Endometrial microvascular endothelial cells (primary cell): ENCODE results near the gene HGD. TPM values are rescaled to one million over a fixed set of nuclear protein-coding genes. Genes with fewer than 3 reads are reported as not detected.
"Not testable (repeated sequence)": the region's sequence is repeated elsewhere in the genome, so short reads cannot be mapped to it uniquely, and the experiment has no call there.

Source experiments
- in situ Hi-C: cut with HindIII; loops from 2 replicates; pipeline ENCODE4 v1.10.0; 2017; ENCODE audit warnings: low sequenced_read_pairs, low pct_unique_long_range_greater_than_20kb; ENCODE audit errors: inconsistent ontology term
- total RNA-seq: library from RNA; depleted of rRNA; stranded (reverse); fragments of >200 nt; gene quantifications from one replicate; pipeline ENCODE4 v1.2.3, GENCODE V29; 2015; ENCODE audit errors: inconsistent ontology term

Gene HGD
- total RNA-seq: not detected

- in situ Hi-C loops: no loop called here
These were observed at the start of gene HGD for GRCh38 chr3:120682095-120682681. Gene HGD (minus strand): TSS chr3:120682239. CDS start chr3:120682111, 128 bp downstream.

- in situ Hi-C loops: no loop called here
These were observed 48.8 kb upstream of the HGD start for GRCh38 chr3:120730576-120731542.

GRCh38 chr3:120726791-120727190 is 44.8 kb upstream of the HGD start:
- in situ Hi-C loops: no loop called here

- in situ Hi-C loops: not testable (repeated sequence)
These were observed 37.3 kb upstream of the HGD start for GRCh38 chr3:120719167-120719834.

GRCh38 chr3:120713262-120713661 is 31.2 kb upstream of the HGD start:
- in situ Hi-C loops: no loop called here

GRCh38 chr3:120710369-120710768 is 28.3 kb upstream of the HGD start:
- in situ Hi-C loops: no loop called here

- in situ Hi-C loops: no loop called here
These were observed 26.4 kb upstream of the HGD start for GRCh38 chr3:120708408-120708807.

GRCh38 chr3:120706950-120707349 is 24.9 kb upstream of the HGD start:
- in situ Hi-C loops: no loop called here

GRCh38 chr3:120705884-120706582 is 24.0 kb upstream of the HGD start:
- in situ Hi-C loops: no loop called here

GRCh38 chr3:120699333-120699732 is 17.3 kb upstream of the HGD start:
- in situ Hi-C loops: no loop called here

- in situ Hi-C loops: no loop called here
These were observed 11.6 kb upstream of the HGD start for GRCh38 chr3:120693439-120694171.

- in situ Hi-C loops: no loop called here
These were observed 7.4 kb upstream of the HGD start for GRCh38 chr3:120689395-120689794.

- in situ Hi-C loops: no loop called here
These were observed 6.1 kb upstream of the HGD start for GRCh38 chr3:120688121-120688520.

GRCh38 chr3:120685411-120685810 is 3.4 kb upstream of the HGD start:
- in situ Hi-C loops: no loop called here

GRCh38 chr3:120684896-120685295 is 2.9 kb upstream of the HGD start:
- in situ Hi-C loops: no loop called here

GRCh38 chr3:120683671-120684301 is 1.7 kb upstream of the HGD start:
- in situ Hi-C loops: no loop called here

- in situ Hi-C loops: no loop called here
These were observed 1.2 kb upstream of the HGD start for GRCh38 chr3:120683213-120683612.

GRCh38 chr3:120681506-120682038 is 467 bp downstream of the HGD start:
- in situ Hi-C loops: no loop called here
